ENCODE data around the gene RCN2.
"Not testable (repeated sequence)": the region's sequence is repeated elsewhere in the genome, so short reads cannot be mapped to it uniquely, and the experiment has no call there.

The RCN2 gene

DNA sequence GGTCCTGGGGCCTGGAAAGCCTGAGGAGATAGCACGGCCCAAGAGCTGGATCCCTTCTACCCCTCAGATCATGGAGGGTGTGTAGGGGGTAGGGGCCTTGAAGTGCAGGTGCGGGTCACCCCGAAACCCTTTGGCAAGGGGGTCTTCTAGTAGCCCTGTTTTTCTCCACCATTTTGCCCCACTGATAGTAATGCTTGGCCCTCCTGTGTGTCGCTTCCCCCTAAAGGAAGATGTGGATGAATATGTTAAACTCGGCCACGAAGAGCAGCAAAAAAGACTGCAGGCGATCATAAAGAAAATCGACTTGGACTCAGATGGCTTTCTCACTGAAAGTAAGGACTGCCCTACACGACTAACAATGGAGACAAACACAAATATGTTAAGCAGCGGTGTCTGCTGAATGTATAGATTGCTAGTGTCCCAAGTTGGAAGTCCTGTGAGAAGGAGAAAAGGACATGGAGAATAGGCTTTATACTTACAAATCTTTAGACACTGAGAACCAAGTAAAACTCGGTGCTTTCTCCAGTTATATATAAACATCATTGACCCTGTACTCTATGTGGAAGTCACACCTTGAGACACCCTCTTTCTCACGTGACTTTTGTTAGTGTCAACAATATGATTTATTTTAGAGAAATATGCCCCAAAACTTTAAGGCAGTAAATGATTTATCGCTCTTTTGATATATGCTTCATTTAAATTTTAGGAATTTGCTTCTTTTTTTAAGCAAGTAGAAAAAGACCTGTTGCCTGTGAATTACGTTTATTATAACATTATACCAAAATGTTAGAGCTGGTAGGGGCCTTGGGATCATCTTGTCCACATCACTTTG lies 802 bp downstream of the RCN2 start:
- no peak for DNase-seq

- no peak for DNase-seq
Observed at GRCh38 chr15:76935620-76936019, 4.1 kb downstream of the RCN2 start.

GRCh38 chr15:76936671-76937070 lies 5.1 kb downstream of the RCN2 start:
- DNase-seq: no peak

- DNase-seq: no peak
Observed at GRCh38 chr15:76938752-76939151, 7.2 kb downstream of the RCN2 start.

DNA sequence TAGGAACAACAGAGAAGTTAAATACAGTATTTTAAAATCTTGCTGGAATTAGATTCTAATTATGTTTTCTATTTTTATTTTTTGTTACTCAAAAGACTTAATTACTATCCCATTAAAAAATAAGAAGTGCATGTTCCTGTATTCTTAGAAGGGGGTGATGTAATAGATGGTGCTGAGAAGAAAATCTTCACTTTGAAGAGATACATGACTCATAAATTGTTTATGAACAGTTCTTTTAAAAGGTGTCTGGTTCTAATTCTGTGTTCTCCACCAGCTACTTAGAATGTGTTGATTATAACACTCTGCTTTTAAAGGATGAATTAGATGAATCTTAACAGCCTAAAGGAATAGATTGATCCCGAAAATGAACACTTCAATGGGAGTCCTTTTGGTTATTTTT lies 8.2 kb downstream of the RCN2 start:
- DNase-seq: no peak

DNA sequence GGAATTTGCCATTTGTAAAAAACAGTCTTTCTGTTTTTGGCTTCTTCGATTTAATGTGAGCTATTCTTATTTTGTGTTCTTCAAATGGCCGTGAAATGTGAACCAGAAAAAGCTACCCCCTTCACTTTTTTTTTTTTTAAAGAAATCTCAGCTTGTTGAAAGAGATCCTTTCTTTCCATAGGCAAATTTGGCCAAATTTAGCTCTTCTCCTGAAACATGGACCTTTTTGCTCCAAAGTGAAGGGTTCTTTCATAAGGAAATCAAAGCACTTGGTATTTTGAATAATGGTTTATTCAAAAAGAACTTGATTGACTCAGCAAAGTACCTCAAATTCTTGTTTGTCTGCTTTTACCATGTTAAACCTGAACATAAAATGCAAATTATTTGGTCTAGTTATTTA lies 10.1 kb downstream of the RCN2 start:
- no peak for DNase-seq

DNA sequence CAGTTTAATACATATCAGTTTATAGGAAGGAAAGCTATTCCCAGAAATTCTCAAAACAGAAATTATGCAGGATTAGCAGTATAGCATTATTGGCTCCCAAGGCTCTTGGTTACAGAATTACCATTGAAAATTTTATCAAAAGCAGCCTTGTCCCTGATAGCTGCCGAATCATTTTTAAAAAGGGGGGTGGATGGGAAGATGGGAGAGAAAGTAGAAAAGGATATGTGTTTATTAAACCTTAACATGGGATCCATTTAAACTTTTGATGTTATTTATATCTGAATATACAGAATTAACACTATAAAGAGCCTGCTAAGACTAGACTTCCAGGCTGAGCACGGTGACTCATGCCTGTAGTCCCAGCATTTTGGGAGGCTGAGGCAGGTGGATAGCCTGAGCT lies 10.8 kb downstream of the RCN2 start:
- no peak for DNase-seq

DNA sequence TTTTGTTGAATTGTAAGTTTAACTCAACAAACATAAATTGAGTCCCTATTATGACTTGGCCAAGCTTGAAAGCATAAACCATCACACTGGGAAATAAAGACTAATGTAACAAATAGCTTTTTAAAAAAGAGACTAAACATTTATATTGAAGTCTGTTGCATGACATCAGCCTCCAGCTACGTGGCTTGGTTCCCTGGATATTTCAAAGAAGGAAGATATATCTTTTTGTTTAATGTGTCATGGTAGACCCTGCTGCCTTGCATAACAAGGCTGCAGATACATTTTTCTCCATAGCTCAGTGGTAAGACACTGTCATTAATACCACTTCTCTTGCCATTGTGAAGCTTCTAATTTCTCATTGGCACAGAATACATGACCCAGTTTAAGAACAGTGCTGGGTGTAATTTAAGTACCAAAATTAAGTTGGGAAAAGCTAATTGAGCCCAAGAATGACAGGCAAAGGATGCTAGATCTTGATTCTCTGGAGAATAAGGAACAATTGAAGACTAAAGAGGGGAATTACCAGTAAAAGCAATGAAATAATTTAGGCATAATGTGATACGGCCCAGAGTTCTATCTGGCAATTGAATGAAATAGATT lies 14.0 kb downstream of the RCN2 start:
- no peak for DNase-seq

- DNase-seq: no peak
Observed at GRCh38 chr15:76947454-76947853, 15.9 kb downstream of the RCN2 start.

- no peak for DNase-seq
Observed at GRCh38 chr15:76951220-76951619, 19.7 kb downstream of the RCN2 start.

DNA sequence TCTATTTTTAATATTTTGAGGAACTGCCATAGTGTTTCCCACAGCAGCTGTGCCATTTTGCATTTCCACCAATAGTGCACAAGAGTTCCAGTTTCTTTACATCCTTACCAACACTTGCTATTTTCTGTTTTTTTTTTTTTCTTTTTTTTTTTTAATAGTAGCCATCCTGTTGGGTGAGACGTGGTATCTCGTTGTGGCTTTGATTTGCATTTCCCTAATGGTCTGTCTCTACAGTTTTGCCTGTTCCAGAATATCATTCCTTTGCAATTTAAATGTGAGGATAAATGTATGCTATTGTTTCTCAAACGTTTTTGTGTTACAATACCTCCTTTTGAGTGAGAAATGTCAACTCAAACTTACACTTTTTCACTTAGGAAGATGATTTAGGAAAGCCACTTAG lies 22.4 kb downstream of the RCN2 start:
- DNase-seq: no peak

DNA sequence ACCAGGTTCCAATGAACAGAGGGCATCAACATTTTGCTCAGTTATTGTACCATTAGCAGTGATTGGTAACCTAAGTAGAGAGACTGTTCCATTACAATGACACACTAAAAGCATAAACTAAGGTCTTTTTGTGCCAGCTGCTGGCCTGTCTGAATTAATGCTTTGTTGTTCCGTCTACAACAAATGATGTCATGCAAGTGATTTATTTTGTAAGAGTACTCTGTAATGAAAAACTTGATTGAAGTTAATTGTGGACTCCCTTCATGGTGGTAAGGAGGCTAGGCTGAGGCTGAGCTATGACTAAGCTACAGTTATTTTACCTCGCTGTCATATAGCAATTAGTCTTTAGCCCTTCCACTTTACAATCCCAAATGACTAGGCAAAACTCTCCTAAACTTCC lies 23.2 kb downstream of the RCN2 start:
- no peak for DNase-seq

DNA sequence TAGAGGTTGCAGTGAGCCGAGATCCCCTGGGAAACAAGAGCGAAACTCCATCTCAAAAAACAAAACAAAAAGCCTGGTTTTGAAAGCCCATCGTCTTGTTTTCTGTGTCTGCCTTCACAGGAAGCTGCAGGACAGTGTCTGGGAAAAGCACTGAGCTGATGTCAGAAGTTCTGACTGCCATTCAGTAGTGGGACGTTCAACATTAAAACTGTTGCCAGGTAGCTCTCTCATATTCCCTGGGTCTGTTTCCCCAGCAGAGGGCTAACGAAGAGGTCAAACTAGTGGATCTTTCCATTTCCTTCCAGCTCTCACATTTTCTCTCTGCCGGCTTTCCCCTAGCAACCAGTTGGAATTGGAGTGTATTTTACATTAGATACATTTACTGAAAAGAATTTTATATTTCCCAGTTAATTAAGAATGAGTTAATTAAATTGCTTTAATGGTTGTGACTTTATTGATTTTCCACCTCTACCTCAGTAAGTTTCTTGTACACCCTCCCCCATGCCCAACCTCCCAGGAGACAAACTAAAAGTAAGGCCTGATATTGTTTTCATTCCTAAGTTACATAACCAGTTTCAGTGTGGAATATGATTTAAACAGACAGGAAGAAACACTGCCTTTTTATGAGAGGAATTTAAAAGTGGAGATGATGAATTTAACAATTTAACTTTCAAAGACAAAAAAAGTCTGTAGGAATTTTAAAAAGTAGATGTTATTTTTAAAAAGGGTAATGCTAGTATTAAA lies 29.9 kb downstream of the RCN2 start:
- no peak for DNase-seq

DNA sequence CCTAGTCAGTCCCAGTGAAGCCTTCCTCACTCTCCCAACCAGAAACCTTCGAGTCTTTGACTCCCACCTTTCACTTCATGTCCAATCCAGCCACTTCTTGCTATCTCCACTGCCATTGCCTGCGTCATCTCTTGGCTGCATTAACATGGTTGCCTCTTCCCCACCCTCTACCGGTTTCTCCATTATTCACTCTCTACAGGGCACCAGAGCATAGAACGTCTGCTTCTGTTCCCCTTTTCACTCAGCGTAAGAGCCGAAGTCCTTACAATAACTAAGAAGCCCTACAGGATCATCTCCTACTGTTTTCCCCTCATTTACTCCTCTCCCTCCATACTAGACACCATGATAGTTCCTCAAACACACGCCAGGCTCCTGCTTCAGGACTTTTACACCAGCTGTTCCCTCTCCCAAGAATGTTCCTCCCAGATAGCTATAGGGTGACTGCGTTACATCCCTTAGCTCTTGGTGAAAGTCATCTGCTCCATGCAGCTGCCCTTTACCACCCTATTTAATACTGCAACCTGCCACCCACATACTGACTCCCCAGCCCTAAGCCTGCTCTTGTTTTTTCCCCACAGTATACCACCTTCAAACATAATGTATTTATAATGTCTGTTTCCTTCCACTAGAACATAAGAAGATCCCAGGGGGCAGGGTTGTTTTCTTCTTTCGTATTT lies 30.9 kb downstream of the RCN2 start:
- no peak for DNase-seq

GRCh38 chr15:76963596-76963995 lies 32.0 kb downstream of the RCN2 start:
- DNase-seq: no peak

GRCh38 chr15:76964157-76964556 lies 32.6 kb downstream of the RCN2 start:
- no peak for DNase-seq

DNA sequence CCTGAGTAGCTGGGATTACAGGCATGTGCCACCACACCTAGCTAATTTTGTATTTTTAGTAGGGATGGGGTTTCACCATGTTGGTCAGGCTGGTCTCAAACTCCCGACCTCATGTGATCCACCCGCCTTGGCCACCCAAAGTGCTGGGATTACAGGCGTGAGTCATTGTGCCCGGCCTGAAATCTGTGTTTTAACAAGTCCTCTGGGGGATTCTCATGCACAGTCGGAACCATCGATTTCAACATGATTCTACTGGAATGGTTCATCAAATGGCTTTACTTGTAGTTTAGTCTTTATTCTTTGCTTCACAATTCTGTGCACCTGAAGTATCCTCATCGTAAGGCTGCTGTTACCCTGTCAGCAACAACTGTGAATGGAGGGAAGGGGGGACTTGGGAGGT lies 34.5 kb downstream of the RCN2 start:
- DNase-seq: not testable (repeated sequence)

- DNase-seq: no peak
Observed at GRCh38 chr15:76967067-76967466, 35.5 kb downstream of the RCN2 start.

DNA sequence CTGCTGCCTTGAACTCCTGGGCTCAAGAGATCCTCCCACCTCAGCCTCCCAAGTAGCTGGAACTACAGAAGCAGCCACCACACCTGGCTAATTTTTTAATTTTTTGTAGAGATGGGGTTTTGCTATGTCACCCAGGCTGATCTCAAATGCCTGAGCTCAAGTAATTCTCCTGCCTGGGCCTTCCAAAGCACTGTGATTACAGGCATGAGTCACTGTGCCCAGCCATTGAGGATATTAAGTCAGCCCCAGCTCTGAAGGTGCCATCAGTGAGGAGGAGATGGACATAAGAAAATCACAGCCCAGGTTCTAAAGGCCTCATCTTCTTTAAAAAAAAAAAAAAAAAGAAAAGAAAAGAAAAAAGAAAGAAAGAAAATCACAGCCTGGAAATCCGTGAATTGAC lies 36.8 kb downstream of the RCN2 start:
- no peak for DNase-seq

- DNase-seq: no peak
Observed at GRCh38 chr15:76972389-76973361, 41.1 kb downstream of the RCN2 start.

GRCh38 chr15:76973362-76973743 lies 41.8 kb downstream of the RCN2 start:
- peak; percentile 29 for DNase-seq

DNA sequence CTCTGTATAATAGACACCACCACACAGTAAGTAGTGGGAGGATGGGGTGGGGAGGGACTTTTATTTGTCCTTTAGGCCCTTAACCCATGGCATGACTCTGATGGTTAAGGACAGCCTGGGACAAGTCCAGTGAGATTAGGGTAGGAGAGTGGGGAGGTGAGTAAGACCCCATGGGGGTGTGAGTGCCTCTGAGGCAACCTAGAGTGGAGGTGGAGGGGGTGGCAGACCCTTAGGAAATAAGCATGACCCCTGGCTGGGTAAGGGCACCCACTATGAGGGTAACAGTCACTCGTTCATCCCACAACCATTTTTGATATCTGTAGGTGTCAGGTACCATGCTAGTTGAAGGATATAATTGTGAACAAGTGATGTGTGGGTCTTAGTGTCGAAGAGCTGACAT lies 42.4 kb downstream of the RCN2 start:
- no peak for DNase-seq

All from 8988T (cell line).